ENCODE data around the gene HSPA8.

Gene HSPA8

DNA sequence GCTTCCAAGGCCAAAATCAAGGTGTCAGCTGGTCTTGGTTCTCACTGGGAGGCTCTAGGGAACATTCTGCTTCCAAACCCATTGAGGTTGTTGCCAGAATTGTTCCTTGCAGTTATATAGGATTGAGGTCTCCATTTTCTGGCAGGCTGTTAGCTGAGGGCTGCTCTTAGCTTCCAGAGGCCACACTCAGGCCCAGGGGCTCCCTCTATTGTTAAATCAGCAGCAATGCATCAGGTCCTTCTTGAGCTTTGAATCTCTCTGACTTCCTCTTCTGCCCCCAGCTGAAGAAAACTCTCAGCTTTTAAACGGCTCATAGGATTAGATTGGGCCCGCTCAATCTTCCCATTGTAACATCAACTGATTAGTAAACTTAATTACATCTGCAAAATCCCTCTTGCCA, 41.0 kb downstream of the HSPA8 start:
- POLR2A ChIA-PET = interaction anchor here (0.5 to 1.3 kb wide), 3 partner anchors 34 to 163 kb away, joined by 3 to 9 read pairs (median 3); partner anchors contain the start of gene HSPA8
- CTCF ChIA-PET = interaction anchor here (0.8 to 10.2 kb wide), 37 partner anchors 9 to 440 kb away, joined by 3 to 257 read pairs (median 5); partner anchors contain the start of gene CRTAM
- TF ChIP-seq, protein P1, sequence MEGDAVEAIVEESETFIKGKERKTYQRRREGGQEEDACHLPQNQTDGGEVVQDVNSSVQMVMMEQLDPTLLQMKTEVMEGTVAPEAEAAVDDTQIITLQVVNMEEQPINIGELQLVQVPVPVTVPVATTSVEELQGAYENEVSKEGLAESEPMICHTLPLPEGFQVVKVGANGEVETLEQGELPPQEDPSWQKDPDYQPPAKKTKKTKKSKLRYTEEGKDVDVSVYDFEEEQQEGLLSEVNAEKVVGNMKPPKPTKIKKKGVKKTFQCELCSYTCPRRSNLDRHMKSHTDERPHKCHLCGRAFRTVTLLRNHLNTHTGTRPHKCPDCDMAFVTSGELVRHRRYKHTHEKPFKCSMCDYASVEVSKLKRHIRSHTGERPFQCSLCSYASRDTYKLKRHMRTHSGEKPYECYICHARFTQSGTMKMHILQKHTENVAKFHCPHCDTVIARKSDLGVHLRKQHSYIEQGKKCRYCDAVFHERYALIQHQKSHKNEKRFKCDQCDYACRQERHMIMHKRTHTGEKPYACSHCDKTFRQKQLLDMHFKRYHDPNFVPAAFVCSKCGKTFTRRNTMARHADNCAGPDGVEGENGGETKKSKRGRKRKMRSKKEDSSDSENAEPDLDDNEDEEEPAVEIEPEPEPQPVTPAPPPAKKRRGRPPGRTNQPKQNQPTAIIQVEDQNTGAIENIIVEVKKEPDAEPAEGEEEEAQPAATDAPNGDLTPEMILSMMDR (IDR thresholded peaks at IDR 0.05; ENCODE audit: control extremely low read depth, extremely low read depth, low read depth, missing control alignments) = peak; percentile 71
- DNase-seq (ENCODE audit: extremely low spot score) = peak; percentile 77

DNA sequence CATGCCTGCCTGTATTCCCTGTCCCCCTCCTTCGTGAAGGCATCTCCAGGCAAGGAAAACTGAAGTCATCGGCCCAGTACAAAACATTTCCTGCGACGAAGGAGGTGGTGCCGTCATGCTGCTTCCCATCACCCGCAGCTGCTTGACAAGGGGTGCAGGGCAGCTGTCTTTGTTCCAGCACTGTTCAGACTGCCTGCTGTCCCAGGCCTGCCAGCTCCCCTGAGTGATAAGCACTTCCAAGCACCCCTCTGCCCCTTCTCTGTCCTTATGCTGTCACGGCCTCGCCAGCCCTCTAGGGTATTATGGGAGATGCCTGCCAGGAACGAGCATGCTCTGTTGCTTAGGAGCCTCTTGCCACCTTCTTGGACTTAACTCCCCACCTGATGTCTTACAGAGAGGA, 43.2 kb downstream of the HSPA8 start:
- TF ChIP-seq, protein P1 (IDR thresholded peaks at IDR 0.05; ENCODE audit: control extremely low read depth, extremely low read depth, low read depth, missing control alignments) = no peak
- ChIA-PET POLR2A (no interaction called here), CTCF (interaction anchor here (0.7 to 10.2 kb wide), 5 partner anchors 9 to 160 kb away, joined by 3 to 257 read pairs (median 10); no protein-coding TSS in a partner anchor)
- no peak for DNase-seq (ENCODE audit: extremely low spot score)

DNA sequence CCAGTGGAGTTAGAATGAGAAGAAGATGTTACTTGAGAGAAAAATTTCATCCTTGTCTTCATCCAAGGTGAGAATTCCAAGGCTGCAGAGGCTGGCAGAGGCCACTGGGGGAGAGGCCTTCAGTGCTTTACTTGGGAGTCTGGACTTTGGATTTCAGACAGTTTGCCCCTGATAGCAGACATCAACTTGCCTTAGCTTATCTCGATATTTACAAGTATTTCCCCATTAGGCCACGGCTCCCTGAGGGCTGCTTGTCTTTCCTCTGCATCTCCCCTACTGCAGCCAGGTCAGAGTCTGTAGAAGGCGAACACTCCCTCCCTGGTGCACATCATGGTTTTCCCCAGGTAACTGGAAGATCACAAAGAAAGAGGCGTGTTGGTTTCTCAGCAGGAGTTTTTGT, 50.4 kb downstream of the HSPA8 start:
- ChIA-PET CTCF (interaction anchor here (0.8 to 5.8 kb wide), 4 partner anchors 10 to 159 kb away, joined by 3 to 36 read pairs (median 3); no protein-coding TSS in a partner anchor), POLR2A (no interaction called here)
- TF ChIP-seq, protein P1 (IDR thresholded peaks at IDR 0.05; ENCODE audit: control extremely low read depth, extremely low read depth, low read depth, missing control alignments) = no peak
- DNase-seq (ENCODE audit: extremely low spot score) = no peak
